Stimulated activated CD8-positive, alpha-beta memory T cell treated with anti-CD3 and anti-CD28 coated beads, Interleukin-7, amount 100 ng/mL, for 4 hours (primary cell): ENCODE measurements around the gene HABP2.

Experiments
- DNase-seq, 2 donors: peaks; one replicate each; pipeline ENCODE4 v3.0.0-alpha.2; 2020; ENCODE audit warnings: low read depth in 2 of 2

Gene HABP2

GRCh38 chr10:113628607-113629153 lies 75.8 kb downstream of the HABP2 start:
- DNase-seq: no peak

DNA sequence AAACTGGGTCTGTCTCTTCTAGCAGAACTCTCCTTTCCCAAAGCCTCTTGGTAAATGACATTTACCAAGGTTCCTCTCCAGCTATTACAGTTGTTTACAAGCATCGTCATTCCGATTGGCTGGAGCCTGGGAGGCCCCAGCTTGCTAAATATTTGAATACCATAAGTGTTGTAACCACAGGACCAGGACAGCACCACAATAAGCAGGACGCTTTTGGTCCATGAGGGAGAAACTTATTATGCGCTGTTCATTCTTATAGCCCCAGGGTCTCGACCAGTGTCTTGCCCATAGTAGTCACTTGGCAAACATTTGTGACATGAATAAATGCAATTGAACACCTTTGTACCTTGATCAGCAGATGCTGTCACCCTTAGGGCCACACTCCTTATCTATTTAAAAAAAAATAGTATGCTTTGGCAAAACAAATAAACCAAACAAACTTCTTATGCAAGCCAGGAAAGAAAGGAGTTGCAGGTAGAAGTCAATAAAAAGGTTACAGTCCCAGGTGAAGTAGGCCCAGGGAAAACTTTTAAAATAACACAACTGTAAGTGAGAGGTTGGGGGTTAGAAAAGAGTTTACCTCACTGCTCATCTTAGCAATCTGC lies 78.2 kb downstream of the HABP2 start:
- DNase-seq: no peak

GRCh38 chr10:113631684-113632367 lies 79.0 kb downstream of the HABP2 start:
- DNase-seq: no peak
